ENCODE results near the gene KIAA1328. TPM values are rescaled to one million over a fixed set of nuclear protein-coding genes. Genes with fewer than 3 reads are reported as not detected.
"Not testable (repeated sequence)": the region's sequence is repeated elsewhere in the genome, so short reads cannot be mapped to it uniquely, and the experiment has no call there.

KIAA1328 gene
- total and polyA plus RNA-seq, 8 donors: 8.4 to 27.6 (median 22.9) TPM

DNA sequence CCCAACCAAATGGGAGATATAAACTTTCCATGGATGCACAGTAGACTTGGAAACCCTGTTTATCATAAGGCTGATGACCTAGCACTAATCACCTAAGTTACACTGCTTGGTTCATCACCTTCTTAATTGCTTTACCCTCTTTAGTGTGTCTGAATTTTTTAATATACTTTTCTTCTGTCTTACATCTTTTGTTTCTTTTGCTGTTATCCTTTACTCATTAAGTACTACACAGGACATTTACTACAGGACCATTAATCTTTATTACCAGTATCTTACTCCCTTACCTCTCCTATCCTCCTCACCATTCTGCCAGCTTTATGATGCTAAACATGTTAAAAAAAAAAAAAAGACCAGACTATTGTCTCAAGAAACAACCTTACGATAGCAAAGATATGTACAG lies 333.6 kb downstream of the KIAA1328 start:
- no peaks in the 10 kb centered on the region for H3K36me3 ChIP-seq
- DNase-seq (no peak), ATAC-seq (no peak)
- no peak for TF ChIP-seq CTCF (IDR thresholded peaks at IDR 0.05)
- no peaks in the 10 kb centered on the region for H3K9me3 ChIP-seq
- H3K27me3 ChIP-seq: no peaks in the 10 kb centered on the region
- intact Hi-C loops (cut with DNase I): no loop called here
- H3K4me3 ChIP-seq: no peak overlapping the region
- H3K27ac ChIP-seq: no peak overlapping the region
- H3K4me1 ChIP-seq: no peaks in the 10 kb centered on the region

GRCh38 chr18:37163119-37163518 lies 334.2 kb downstream of the KIAA1328 start:
- no peaks in the 10 kb centered on the region for H3K9me3 ChIP-seq
- no peaks in the 10 kb centered on the region for H3K36me3 ChIP-seq
- no peak for DNase-seq
- H3K27ac ChIP-seq: no peak overlapping the region
- TF ChIP-seq CTCF (IDR thresholded peaks at IDR 0.05): no peak
- H3K4me1 ChIP-seq: no peaks in the 10 kb centered on the region
- no peaks in the 10 kb centered on the region for H3K27me3 ChIP-seq
- no peak overlapping the region for H3K4me3 ChIP-seq
- ATAC-seq: no peak
- intact Hi-C loops (cut with DNase I): no loop called here

DNA sequence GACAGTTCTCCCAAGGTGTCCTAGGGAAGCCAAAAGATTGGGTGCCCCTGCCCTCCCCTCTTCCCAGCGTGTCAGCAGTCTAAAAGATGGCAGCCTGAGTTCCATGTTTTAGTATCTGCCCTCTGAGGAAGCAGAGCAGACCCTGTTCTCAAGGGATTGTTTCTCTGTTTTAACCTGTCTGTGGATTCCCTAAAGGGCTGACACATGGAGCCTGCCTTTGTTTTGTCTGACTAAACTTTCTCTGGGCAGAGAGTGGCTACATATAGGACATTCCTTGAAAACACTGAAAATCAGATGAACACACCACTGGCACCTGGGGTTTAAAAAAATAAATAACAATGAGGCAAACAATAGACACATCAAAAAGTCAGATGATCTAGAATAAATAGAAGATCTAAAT lies 337.6 kb downstream of the KIAA1328 start:
- intact Hi-C loops (cut with DNase I): no loop called here
- no peak for TF ChIP-seq CTCF (IDR thresholded peaks at IDR 0.05)
- H3K27me3 ChIP-seq: no peaks in the 10 kb centered on the region
- no peaks in the 10 kb centered on the region for H3K4me1 ChIP-seq
- H3K9me3 ChIP-seq: no peaks in the 10 kb centered on the region
- ATAC-seq: no peak
- no peak overlapping the region for H3K27ac ChIP-seq
- no peak overlapping the region for H3K4me3 ChIP-seq
- no peaks in the 10 kb centered on the region for H3K36me3 ChIP-seq
- DNase-seq: no peak

DNA sequence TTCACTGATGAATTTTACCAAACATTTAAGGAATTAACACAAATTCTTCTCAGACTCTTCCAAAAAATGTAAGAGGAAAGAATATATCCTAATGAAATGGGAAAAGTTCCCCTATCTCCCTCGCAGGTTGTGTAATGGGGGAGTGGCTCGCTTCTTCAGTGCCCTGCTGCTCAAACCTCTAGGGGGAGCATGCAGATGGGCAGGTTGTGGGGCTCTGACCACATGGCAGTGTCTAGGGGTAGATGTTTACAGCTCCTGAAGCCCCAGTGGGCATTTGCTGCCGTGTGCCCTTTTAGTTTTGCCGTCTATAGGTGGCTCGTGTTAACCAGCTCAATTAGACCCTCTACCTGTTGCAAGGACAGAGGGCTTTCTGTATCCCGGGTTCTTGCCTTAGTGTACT lies 338.0 kb downstream of the KIAA1328 start:
- intact Hi-C loops (cut with DNase I); H3K36me3 ChIP-seq; DNase-seq; H3K27ac ChIP-seq; ATAC-seq; H3K4me3 ChIP-seq; H3K9me3 ChIP-seq; H3K4me1 ChIP-seq; H3K27me3 ChIP-seq: not testable (repeated sequence)

GRCh38 chr18:37170984-37171383 lies 342.1 kb downstream of the KIAA1328 start:
- no peak for DNase-seq

More at GRCh38 chr18:37170984-37171383, 342.1 kb downstream of the KIAA1328 start:
- ATAC-seq: no peak
- Histone ChIP-seq H3K27me3 (no peaks in the 10 kb centered on the region), H3K36me3 (no peaks in the 10 kb centered on the region), H3K9me3 (no peaks in the 10 kb centered on the region), H3K4me3 (no peak overlapping the region), H3K4me1 (no peaks in the 10 kb centered on the region), H3K27ac (no peak overlapping the region)
- TF ChIP-seq CTCF (IDR thresholded peaks at IDR 0.05): no peak
- intact Hi-C loops (cut with DNase I): no loop called here

Data from left lung (tissue), 10 donors.